ENCODE results near the gene WDR27.

The WDR27 gene

GRCh38 chr6:169653691-169654090 lies 48.1 kb downstream of the WDR27 start:
- Histone ChIP-seq H3K27me3 (ENCODE audit: insufficient read depth, low read length, poor library complexity) (no peaks in the 10 kb centered on the region), H4K20me1 (ENCODE audit: insufficient read depth, low read length) (no peaks in the 10 kb centered on the region), H3K36me3 (ENCODE audit: insufficient read depth, low read length) (peaks cover 41% of the 10 kb centered on the region), H3K9ac (ENCODE audit: low read depth, low read length) (no peak overlapping the region), H3K79me2 (ENCODE audit: insufficient read depth, low read length) (no peaks in the 10 kb centered on the region), H3K4me3 (ENCODE audit: low read depth in 1 of 2, low read length in 2 of 2) (no peak overlapping the region), H3K27ac (ENCODE audit: low read length) (no peak overlapping the region), H2AFZ (ENCODE audit: low read depth, low read length) (no peak overlapping the region), H3K4me2 (ENCODE audit: insufficient read depth, low read length) (no peak overlapping the region), H3K4me1 (ENCODE audit: insufficient read depth, low read length) (no peaks in the 10 kb centered on the region), H3K9me3 (ENCODE audit: insufficient read depth, low read length, severe bottlenecking) (no peaks in the 10 kb centered on the region)
- no peak for TF ChIP-seq CTCF (IDR thresholded peaks at IDR 0.05; ENCODE audit: borderline replicate concordance, extremely low read depth, low read length, poor library complexity, severe bottlenecking)
- no peak for TF ChIP-seq EZH2 (IDR thresholded peaks at IDR 0.05; ENCODE audit: borderline replicate concordance, low read depth, low read length, severe bottlenecking)
- ATAC-seq (ENCODE audit: insufficient read depth, low read depth): no peak
- DNase-seq: no peak

DNA sequence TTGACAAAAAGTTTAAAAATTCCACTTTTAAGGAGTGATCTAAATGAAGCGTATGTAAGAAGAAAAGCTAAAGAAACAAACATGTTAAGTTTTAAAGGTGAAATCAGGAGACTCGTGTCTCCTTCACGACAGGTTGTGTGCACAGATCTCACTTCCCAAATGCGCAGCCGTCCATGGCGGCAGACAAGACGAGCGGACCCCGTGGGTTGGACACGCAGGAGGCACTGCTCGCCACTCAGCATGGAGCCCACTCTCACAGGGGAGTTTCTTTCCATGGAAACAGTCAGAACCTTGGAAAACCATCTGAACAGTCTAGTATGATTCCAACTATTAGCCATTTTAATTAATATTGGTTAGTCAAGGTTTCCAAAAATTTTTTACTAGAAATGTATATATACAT lies 48.9 kb downstream of the WDR27 start:
- Histone ChIP-seq H3K4me3 (ENCODE audit: low read depth in 1 of 2, low read length in 2 of 2) (no peak overlapping the region), H4K20me1 (ENCODE audit: insufficient read depth, low read length) (no peaks in the 10 kb centered on the region), H3K4me1 (ENCODE audit: insufficient read depth, low read length) (no peaks in the 10 kb centered on the region), H3K27ac (ENCODE audit: low read length) (no peak overlapping the region), H3K36me3 (ENCODE audit: insufficient read depth, low read length) (peaks cover 37% of the 10 kb centered on the region; the same call in 1 of the 2 replicates), H3K27me3 (ENCODE audit: insufficient read depth, low read length, poor library complexity) (no peaks in the 10 kb centered on the region), H3K79me2 (ENCODE audit: insufficient read depth, low read length) (no peaks in the 10 kb centered on the region), H3K9me3 (ENCODE audit: insufficient read depth, low read length, severe bottlenecking) (no peaks in the 10 kb centered on the region), H3K9ac (ENCODE audit: low read depth, low read length) (no peak overlapping the region), H3K4me2 (ENCODE audit: insufficient read depth, low read length) (no peak overlapping the region), H2AFZ (ENCODE audit: low read depth, low read length) (no peak overlapping the region)
- no peak for ATAC-seq (ENCODE audit: insufficient read depth, low read depth)
- TF ChIP-seq CTCF (IDR thresholded peaks at IDR 0.05; ENCODE audit: borderline replicate concordance, extremely low read depth, low read length, poor library complexity, severe bottlenecking): no peak
- no peak for TF ChIP-seq EZH2 (IDR thresholded peaks at IDR 0.05; ENCODE audit: borderline replicate concordance, low read depth, low read length, severe bottlenecking)
- DNase-seq: no peak

GRCh38 chr6:169651498-169651897 lies 50.3 kb downstream of the WDR27 start:
- H2AFZ ChIP-seq (ENCODE audit: low read depth, low read length): no peak overlapping the region
- no peak overlapping the region for H3K4me3 ChIP-seq (ENCODE audit: low read depth in 1 of 2, low read length in 2 of 2)
- DNase-seq (no peak), ATAC-seq (ENCODE audit: insufficient read depth, low read depth) (no peak)
- no peak overlapping the region for H3K4me2 ChIP-seq (ENCODE audit: insufficient read depth, low read length)
- H3K27me3 ChIP-seq (ENCODE audit: insufficient read depth, low read length, poor library complexity): no peaks in the 10 kb centered on the region
- no peaks in the 10 kb centered on the region for H3K79me2 ChIP-seq (ENCODE audit: insufficient read depth, low read length)
- TF ChIP-seq EZH2 (IDR thresholded peaks at IDR 0.05; ENCODE audit: borderline replicate concordance, low read depth, low read length, severe bottlenecking): no peak
- no peak for TF ChIP-seq CTCF (IDR thresholded peaks at IDR 0.05; ENCODE audit: borderline replicate concordance, extremely low read depth, low read length, poor library complexity, severe bottlenecking)
- no peaks in the 10 kb centered on the region for H3K4me1 ChIP-seq (ENCODE audit: insufficient read depth, low read length)
- no peaks in the 10 kb centered on the region for H4K20me1 ChIP-seq (ENCODE audit: insufficient read depth, low read length)
- no peak overlapping the region for H3K9ac ChIP-seq (ENCODE audit: low read depth, low read length)
- H3K9me3 ChIP-seq (ENCODE audit: insufficient read depth, low read length, severe bottlenecking): no peaks in the 10 kb centered on the region
- peaks cover 23% of the 10 kb centered on the region; the same call in 1 of the 2 replicates for H3K36me3 ChIP-seq (ENCODE audit: insufficient read depth, low read length)
- H3K27ac ChIP-seq (ENCODE audit: low read length): no peak overlapping the region

DNA sequence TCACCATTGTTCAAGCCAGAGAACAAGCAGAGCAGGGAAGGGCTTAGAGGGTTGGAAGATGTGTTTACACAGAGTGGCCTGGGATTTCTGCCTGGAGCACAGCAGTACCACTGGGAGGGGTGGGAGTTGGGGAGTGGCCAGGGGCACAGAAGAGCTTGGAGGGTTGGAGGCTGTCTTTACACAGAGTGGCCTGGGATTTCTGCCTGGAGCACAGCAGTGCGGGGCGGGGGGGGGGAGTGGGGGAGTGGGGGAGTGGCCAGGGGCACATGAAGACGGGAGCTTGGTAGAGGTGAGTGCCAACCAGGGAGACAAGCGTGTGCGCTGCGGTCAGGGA lies 50.9 kb downstream of the WDR27 start:
- DNase-seq (no peak), ATAC-seq (ENCODE audit: insufficient read depth, low read depth) (no peak)
- H3K27me3 ChIP-seq (ENCODE audit: insufficient read depth, low read length, poor library complexity): no peaks in the 10 kb centered on the region
- H3K9me3 ChIP-seq (ENCODE audit: insufficient read depth, low read length, severe bottlenecking): no peaks in the 10 kb centered on the region
- no peak overlapping the region for H3K9ac ChIP-seq (ENCODE audit: low read depth, low read length)
- H4K20me1 ChIP-seq (ENCODE audit: insufficient read depth, low read length): no peaks in the 10 kb centered on the region
- H3K36me3 ChIP-seq (ENCODE audit: insufficient read depth, low read length): peaks cover 20% of the 10 kb centered on the region; the same call in 1 of the 2 replicates
- H3K79me2 ChIP-seq (ENCODE audit: insufficient read depth, low read length): no peaks in the 10 kb centered on the region
- no peaks in the 10 kb centered on the region for H3K4me1 ChIP-seq (ENCODE audit: insufficient read depth, low read length)
- H3K27ac ChIP-seq (ENCODE audit: low read length): no peak overlapping the region
- no peak overlapping the region for H3K4me2 ChIP-seq (ENCODE audit: insufficient read depth, low read length)
- H3K4me3 ChIP-seq (ENCODE audit: low read depth in 1 of 2, low read length in 2 of 2): no peak overlapping the region
- TF ChIP-seq EZH2 (IDR thresholded peaks at IDR 0.05; ENCODE audit: borderline replicate concordance, low read depth, low read length, severe bottlenecking) (no peak), CTCF (IDR thresholded peaks at IDR 0.05; ENCODE audit: borderline replicate concordance, extremely low read depth, low read length, poor library complexity, severe bottlenecking) (no peak)
- no peak overlapping the region for H2AFZ ChIP-seq (ENCODE audit: low read depth, low read length)

Data from DND-41 (cell line).